OCI-LY7 (cell line): Measurements from ENCODE around the gene INAVA. TPM values are rescaled to one million over a fixed set of nuclear protein-coding genes. Genes with fewer than 3 reads are reported as not detected.

ENCODE experiments used
- BruUV-seq: library from RNA; stranded (reverse); fragments of 400-500 nt; replicated peaks from 2 replicates; lab custom pipeline; 2021; lab: Mats Ljungman, UMichigan
- CTCF ChIA-PET: fragments of 300-600 bp; sonication (Branson Sonifier 250); formaldehyde crosslinking; loops from one replicate; lab custom pipeline; 2022; ENCODE audit warnings: antibody characterized with exemption; ENCODE audit not compliant: unreplicated experiment; lab: Charles Lee
- POLR2A ChIA-PET: fragments of 300-600 bp; sonication (Branson Sonifier 250); formaldehyde crosslinking; loops from one replicate; lab custom pipeline; 2022; ENCODE audit warnings: antibody characterized with exemption; lab: Charles Lee
- DNase-seq: peaks from one replicate; pipeline ENCODE4 v3.0.0-alpha.2; 2015; ENCODE audit warnings: low spot score
- H2AFZ ChIP-seq: fragments of 200-600 bp; sonication (generic), shearing (Covaris generic); 2 replicates; pipeline ENCODE4 v1.6.1; 2014; ENCODE audit warnings: mild to moderate bottlenecking, antibody characterized with exemption, low read length, moderate library complexity
- H3K27ac ChIP-seq: fragments of 200-600 bp; sonication (generic); 2 replicates; pipeline ENCODE4 v1.5.1; 2014; ENCODE audit warnings: mixed run types, low read depth, mild to moderate bottlenecking, moderate library complexity, low read length, inconsistent platforms; ENCODE audit not compliant: poor library complexity, severe bottlenecking
- H3K36me3 ChIP-seq: fragments of 200-600 bp; sonication (generic); 2 replicates; pipeline ENCODE4 v1.6.1; 2014; ENCODE audit warnings: mild to moderate bottlenecking, antibody characterized with exemption, low read length, moderate library complexity, mixed read lengths; ENCODE audit not compliant: insufficient read depth
- H3K4me1 ChIP-seq: fragments of 200-600 bp; sonication (generic); 2 replicates; pipeline ENCODE4 v1.5.1; 2014; ENCODE audit warnings: mild to moderate bottlenecking, low read length; ENCODE audit not compliant: insufficient read depth, poor library complexity, severe bottlenecking
- H3K4me2 ChIP-seq: fragments of 200-600 bp; sonication (generic); 2 replicates; pipeline ENCODE4 v1.6.1; 2014; ENCODE audit warnings: mild to moderate bottlenecking, low read length
- H3K4me3 ChIP-seq: fragments of 200-600 bp; sonication (generic); 2 replicates; pipeline ENCODE4 v1.5.1; 2014; ENCODE audit warnings: mild to moderate bottlenecking, low read depth, low read length; ENCODE audit not compliant: poor library complexity, severe bottlenecking
- H3K79me2 ChIP-seq: fragments of 200-600 bp; sonication (generic); 2 replicates; pipeline ENCODE4 v1.6.1; 2016; ENCODE audit warnings: low read depth, mild to moderate bottlenecking, low read length, moderate library complexity, mixed read lengths; ENCODE audit not compliant: insufficient read depth
- H3K9me2 ChIP-seq: fragments of 200-600 bp; sonication (generic); 2 replicates; pipeline ENCODE4 v1.6.1; 2016; ENCODE audit warnings: mild to moderate bottlenecking, low read length, mixed read lengths; ENCODE audit not compliant: insufficient read depth
- H3K9me3 ChIP-seq: fragments of 200-600 bp; sonication (generic); 2 replicates; pipeline ENCODE4 v1.6.1; 2014; ENCODE audit warnings: mild to moderate bottlenecking, mixed run types, low read length, mixed read lengths
- H4K20me1 ChIP-seq: fragments of 200-600 bp; sonication (generic); 2 replicates; pipeline ENCODE4 v1.6.1; 2014; ENCODE audit warnings: mild to moderate bottlenecking, antibody characterized with exemption, low read length, moderate library complexity, mixed read lengths; ENCODE audit not compliant: insufficient read depth
- CTCF ChIP-seq: fragments of 200-600 bp; sonication (generic); conservative IDR thresholded peaks from 2 replicates; pipeline ENCODE4 v1.5.1; 2014; ENCODE audit warnings: mild to moderate bottlenecking, antibody characterized with exemption, low read length, moderate library complexity, mixed read lengths
- EZH2phosphoT487 ChIP-seq: fragments of 200-600 bp; sonication (generic); IDR thresholded peaks from 2 replicates; pipeline ENCODE4 v1.6.1; 2018; ENCODE audit warnings: low read depth, borderline replicate concordance, mild to moderate bottlenecking, mixed run types, antibody characterized with exemption, low read length, moderate library complexity, mixed read lengths
- intact Hi-C: fragments of 100-400 bp; cut with micrococcal nuclease; formaldehyde crosslinking; loops from one replicate; pipeline ENCODE4 v1.10.0; 2022; ENCODE audit not compliant: unreplicated experiment
- total RNA-seq, 2 experiments: library from RNA; depleted of rRNA in 1 of 2; stranded (reverse); fragments of >200 nt in 1 of 2; shearing (Covaris generic) in 1 of 2; gene quantifications; 2 replicates each; pipeline ENCODE4 v1.2.3, GENCODE V29; 2014 to 2022

INAVA gene
- total RNA-seq, 2 experiments from 2014 or later, result not detected

GRCh38 chr1:200918006-200918405 is 23.3 kb downstream of the INAVA start:
- Histone ChIP-seq H3K4me2 (no peak overlapping the region), H3K9me2 (no peaks in the 10 kb centered on the region), H3K4me1 (no peaks in the 10 kb centered on the region), H3K27ac (no peak overlapping the region), H3K36me3 (no peaks in the 10 kb centered on the region), H3K79me2 (no peaks in the 10 kb centered on the region), H4K20me1 (no peaks in the 10 kb centered on the region), H2AFZ (no peak overlapping the region), H3K9me3 (no peaks in the 10 kb centered on the region), H3K4me3 (no peak overlapping the region)
- POLR2A ChIA-PET, result no interaction called here
- DNase-seq, result no peak
- CTCF ChIA-PET, result no interaction called here
- no peak for TF ChIP-seq EZH2phosphoT487
- TF ChIP-seq CTCF, result no peak
- intact Hi-C loops, result no loop called here
- no TSS peak for BruUV-seq

GRCh38 chr1:200919386-200919785 is 24.7 kb downstream of the INAVA start:
- CTCF ChIA-PET, result no interaction called here
- no peak for TF ChIP-seq CTCF
- TF ChIP-seq EZH2phosphoT487, result no peak

GRCh38 chr1:200921571-200922110 is 26.9 kb downstream of the INAVA start:
- Histone ChIP-seq H3K36me3 (no peaks in the 10 kb centered on the region), H3K79me2 (no peaks in the 10 kb centered on the region), H3K27ac (no peak overlapping the region), H3K4me3 (no peak overlapping the region), H3K4me2 (no peak overlapping the region), H2AFZ (no peak overlapping the region), H3K9me2 (no peaks in the 10 kb centered on the region), H3K9me3 (no peaks in the 10 kb centered on the region), H4K20me1 (no peaks in the 10 kb centered on the region), H3K4me1 (no peaks in the 10 kb centered on the region)
- TF ChIP-seq CTCF (no peak), EZH2phosphoT487 (no peak)
- POLR2A ChIA-PET, result interaction anchor here (0.6 kb wide), 1 partner anchor 86 kb away, joined by 3 read pairs; no protein-coding TSS in a partner anchor
- BruUV-seq, result no TSS peak
- no peak for DNase-seq
- CTCF ChIA-PET, result interaction anchor here (0.5 kb wide), 1 partner anchor 49 kb away, joined by 3 read pairs; no protein-coding TSS in a partner anchor
- intact Hi-C loops, result no loop called here

More at GRCh38 chr1:200919386-200919785, 24.7 kb downstream of the INAVA start:
- Histone ChIP-seq H3K4me1 (no peaks in the 10 kb centered on the region), H3K36me3 (no peaks in the 10 kb centered on the region), H4K20me1 (no peaks in the 10 kb centered on the region), H3K9me2 (no peaks in the 10 kb centered on the region), H2AFZ (no peak overlapping the region), H3K27ac (no peak overlapping the region), H3K79me2 (no peaks in the 10 kb centered on the region), H3K4me2 (no peak overlapping the region), H3K4me3 (no peak overlapping the region), H3K9me3 (no peaks in the 10 kb centered on the region)
- BruUV-seq, result no TSS peak
- no peak for DNase-seq
- intact Hi-C loops, result no loop called here
- POLR2A ChIA-PET, result no interaction called here
